ENCODE results near the gene ATAD5.

- TF ChIP-seq CTCF (IDR thresholded peaks at IDR 0.05) (no peak), EZH2phosphoT487 (IDR thresholded peaks at IDR 0.05) (no peak)
Measured at GRCh38 chr17:30816165-30816564, 15.6 kb upstream of the ATAD5 start.
